A673 (cell line): ENCODE measurements around the gene DDX51.

Experiments used
- CTCF ChIP-seq: fragments of 300-800, 200-600 bp; sonication (generic); conservative IDR thresholded peaks from 2 replicates; pipeline ENCODE4 v1.5.1; 2017; ENCODE audit warnings: low read depth, mild to moderate bottlenecking, antibody characterized with exemption, low read length, moderate library complexity, mixed read lengths
- EZH2 ChIP-seq: fragments of 200-600 bp; sonication (generic); IDR thresholded peaks from 2 replicates; pipeline ENCODE4 v1.6.1; 2017; ENCODE audit warnings: borderline replicate concordance, low read depth, mild to moderate bottlenecking, mixed read lengths, antibody characterized with exemption, low read length; ENCODE audit not compliant: poor library complexity, severe bottlenecking

- no peak for TF ChIP-seq CTCF
- TF ChIP-seq EZH2: no peak
These were observed 11.0 kb upstream of the DDX51 start for GRCh38 chr12:132154941-132155770.
